Pancreas (tissue), 10 donors: ENCODE data around the gene IFNL2. TPM values are rescaled to one million over a fixed set of nuclear protein-coding genes. Genes with fewer than 3 reads are reported as not detected.

ENCODE experiments used
- ATAC-seq, 4 donors: fragments of 200-7000 bp; cut with Tn5 transposase; one replicate each; pipeline versions ENCODE4 v1.8.0 to v1.9.1; 2020; ENCODE audit warnings: mild to moderate bottlenecking in 4 of 4, moderate library complexity in 4 of 4
- DNase-seq, 6 donors: peaks; one replicate each; pipeline ENCODE4 v3.0.0-alpha.2; 2020
- FAIRE-seq: peaks from 2 replicates; lab custom pipeline; 2012; peaks lifted over from hg19 to GRCh38; lab: Jason Lieb, UNC
- H3K27ac ChIP-seq, 4 donors: fragments of 200-600 bp; sonication (generic); 1 replicate in 3 of 4; 2 replicates in 1 of 4; pipeline versions ENCODE4 v1.5.0 to v1.8.0; 2020
- H3K27me3 ChIP-seq, 4 donors: fragments of 200-600 bp; one replicate each; pipeline ENCODE4 v1.8.0; 2021
- H3K36me3 ChIP-seq, 3 donors: fragments of 200-600 bp; sonication (generic) in 1 of 3; one replicate each; pipeline versions ENCODE4 v1.5.0 to v1.8.0; 2020 to 2021
- H3K4me1 ChIP-seq, 3 donors: fragments of 200-600 bp; one replicate each; pipeline ENCODE4 v1.8.0; 2021
- H3K4me3 ChIP-seq, 4 donors: fragments of 200-600 bp; sonication (generic) in 2 of 4; one replicate each; pipeline versions ENCODE4 v1.5.0 to v1.8.0; 2020 to 2021
- H3K9me3 ChIP-seq, 4 donors: fragments of 200-600 bp; one replicate each; pipeline ENCODE4 v1.8.0; 2021
- WGBS, 2 donors: extraction: QIAGEN DNeasy Blood & Tissue Kit; methylation state at CpG; one replicate each; pipeline ENCODE4 v1.1.7; 2013; 5-methylcytosine and 5-hydroxymethylcytosine counted together
- intact Hi-C, 3 donors: fragments of 100-400 bp; cut with DNase I; formaldehyde crosslinking; loops; one replicate each; pipeline versions ENCODE4 v1.11.1 to v1.14.2; 2022
- polyA plus RNA-seq, 2 donors: library from polyadenylated mRNA; stranded (reverse); fragments of 200-250 nt; gene quantifications; one replicate each; pipeline ENCODE4 v1.2.3, GENCODE V29; 2013
- total RNA-seq, 6 donors: library from RNA; stranded (reverse); fragmentation: NEBNext Ultra II Directional in 4 of 6; extraction: Animal tissue kit (Norgen Biotek cat#: 25700) in 4 of 6; gene quantifications; one replicate each; pipeline versions ENCODE4 v1.2.1 to v1.2.4, GENCODE V29; 2021 to 2023
- TF ChIP-seq, protein P1 (sequence below), 4 donors: fragments of 200-600 bp; sonication (generic) in 3 of 4; IDR thresholded peaks; one replicate each; pipeline versions ENCODE4 v1.5.0 to v1.8.0; 2021; ENCODE audit warnings: antibody characterized with exemption in 4 of 4
- donor health status: healthy with polysubstance abuse.
- donor health status: DM: no; HTN: no; CAD: no; lungs with moderate emphysema.
- donor health status: DM: no; HTN: no; CAD: no.
- donor health status: control.
- donor health status: control.
- donor health status: Bipolar disorder and iron deficiency.
- donor health status: DM: yes; HTN: yes; CAD: no.
- donor health status: DM: no; HTN: no; CAD: no.
- donor health status: DM: no; HTN: no; CAD: no.
- donor health status: DM: yes; HTN: yes; CAD: no.

IFNL2 gene
- total and polyA plus RNA-seq, 8 donors, result not detected

DNA sequence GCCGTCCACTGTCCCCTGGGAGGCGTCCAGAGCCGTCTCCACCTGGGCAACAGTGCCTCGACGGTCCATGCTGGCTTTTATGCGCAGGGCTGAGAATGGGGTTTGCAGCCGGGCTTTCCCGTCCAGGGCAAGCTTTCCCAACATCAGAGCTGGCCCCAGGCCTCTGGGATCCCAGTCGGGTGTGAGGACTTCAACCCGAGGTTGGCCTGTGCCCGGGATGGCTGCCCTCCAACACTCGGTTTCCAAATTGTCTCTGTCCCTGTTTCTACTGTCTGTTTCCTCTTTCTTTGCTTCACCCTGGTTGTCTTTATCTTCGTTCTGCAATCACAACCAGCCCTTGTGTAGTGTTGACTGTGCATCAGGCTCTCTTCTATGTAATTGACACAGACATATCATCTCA is 19.4 kb upstream of the IFNL2 start, which contains the start of gene IFNL4:
Gene IFNL4, minus strand, starts transcription at position 51 of the 400 bp plus-strand sequence.
- ATAC-seq (no peak), DNase-seq (no peak), FAIRE-seq (no peak)
- Histone ChIP-seq H3K36me3 (no peaks in the 10 kb centered on the region), H3K27me3 (peaks cover 0 to 2% (median 0%) of the 10 kb centered on the region in 4 donors), H3K4me3 (peak within 1 kb of the TSS in 1 of 4 donors; percentile 26), H3K4me1 (no peaks in the 10 kb centered on the region), H3K27ac (no peak within 1 kb of the TSS), H3K9me3 (no peaks in the 10 kb centered on the region)
- intact Hi-C loops, result no loop called here
- TF ChIP-seq, protein P1, sequence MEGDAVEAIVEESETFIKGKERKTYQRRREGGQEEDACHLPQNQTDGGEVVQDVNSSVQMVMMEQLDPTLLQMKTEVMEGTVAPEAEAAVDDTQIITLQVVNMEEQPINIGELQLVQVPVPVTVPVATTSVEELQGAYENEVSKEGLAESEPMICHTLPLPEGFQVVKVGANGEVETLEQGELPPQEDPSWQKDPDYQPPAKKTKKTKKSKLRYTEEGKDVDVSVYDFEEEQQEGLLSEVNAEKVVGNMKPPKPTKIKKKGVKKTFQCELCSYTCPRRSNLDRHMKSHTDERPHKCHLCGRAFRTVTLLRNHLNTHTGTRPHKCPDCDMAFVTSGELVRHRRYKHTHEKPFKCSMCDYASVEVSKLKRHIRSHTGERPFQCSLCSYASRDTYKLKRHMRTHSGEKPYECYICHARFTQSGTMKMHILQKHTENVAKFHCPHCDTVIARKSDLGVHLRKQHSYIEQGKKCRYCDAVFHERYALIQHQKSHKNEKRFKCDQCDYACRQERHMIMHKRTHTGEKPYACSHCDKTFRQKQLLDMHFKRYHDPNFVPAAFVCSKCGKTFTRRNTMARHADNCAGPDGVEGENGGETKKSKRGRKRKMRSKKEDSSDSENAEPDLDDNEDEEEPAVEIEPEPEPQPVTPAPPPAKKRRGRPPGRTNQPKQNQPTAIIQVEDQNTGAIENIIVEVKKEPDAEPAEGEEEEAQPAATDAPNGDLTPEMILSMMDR (IDR thresholded peaks at IDR 0.05), result no peak
- WGBS, 2 donors, result 78 to 80% methylated on average over 11 to 13 of the region's 13 CpGs

DNA sequence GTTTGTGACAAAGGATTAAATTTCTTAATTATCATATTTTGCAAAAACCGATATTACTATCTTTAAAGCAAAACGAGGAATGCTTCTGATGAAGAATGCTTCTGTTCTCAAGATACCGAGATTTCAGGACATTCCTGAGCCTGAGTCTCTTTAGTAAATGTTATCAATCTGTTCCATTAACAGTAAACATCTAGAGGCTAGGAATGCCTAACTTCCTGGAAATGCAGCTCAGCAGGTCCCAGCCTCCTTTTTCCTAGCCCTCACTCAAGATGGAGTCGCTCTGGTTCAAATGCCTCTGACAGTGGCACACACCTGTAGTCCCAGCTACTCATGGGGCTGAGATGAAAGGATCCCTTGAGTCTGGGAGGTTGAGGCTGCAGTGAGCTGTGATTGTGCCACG is 17.1 kb upstream of the IFNL2 start:
- Histone ChIP-seq H3K4me3 (no peak overlapping the region), H3K27ac (no peak overlapping the region), H3K36me3 (no peaks in the 10 kb centered on the region), H3K4me1 (no peaks in the 10 kb centered on the region), H3K27me3 (peaks cover 0 to 2% (median 0%) of the 10 kb centered on the region in 4 donors), H3K9me3 (no peaks in the 10 kb centered on the region)
- DNase-seq (no peak), FAIRE-seq (no peak), ATAC-seq (no peak)
- intact Hi-C loops, result no loop called here
- WGBS, 2 donors, result 80 to 89% methylated on average over 5 of the region's 5 CpGs
- TF ChIP-seq, protein P1 (IDR thresholded peaks at IDR 0.05), result no peak

DNA sequence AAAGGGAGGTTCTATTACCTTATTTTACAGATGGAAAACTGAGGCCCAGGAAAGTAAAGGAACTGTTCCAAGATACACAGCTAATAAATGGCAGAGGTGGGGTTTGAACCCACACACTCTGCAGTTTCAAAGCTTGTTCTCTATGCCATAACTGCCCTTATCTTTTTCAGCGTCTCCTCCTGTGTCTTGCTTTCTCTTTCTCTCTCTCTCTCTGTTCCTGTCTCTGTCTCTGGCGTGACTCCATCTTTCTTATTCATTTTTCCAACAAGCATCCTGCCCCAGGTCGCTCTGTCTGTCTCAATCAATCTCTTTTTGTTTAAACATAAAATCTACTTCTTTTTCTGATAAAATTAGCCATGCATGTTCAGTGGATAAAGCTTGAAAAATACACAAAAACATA is 16.4 kb upstream of the IFNL2 start:
- 60 to 61% methylated on average over 3 of the region's 3 CpGs for WGBS, 2 donors
- Histone ChIP-seq H3K36me3 (no peaks in the 10 kb centered on the region), H3K27me3 (peaks cover 0 to 2% (median 0%) of the 10 kb centered on the region in 4 donors), H3K4me1 (no peaks in the 10 kb centered on the region), H3K4me3 (no peak overlapping the region), H3K27ac (no peak overlapping the region), H3K9me3 (no peaks in the 10 kb centered on the region)
- FAIRE-seq, result no peak
- TF ChIP-seq, protein P1 (IDR thresholded peaks at IDR 0.05), result no peak
- intact Hi-C loops, result no loop called here
- no peak for DNase-seq
- ATAC-seq, result no peak

DNA sequence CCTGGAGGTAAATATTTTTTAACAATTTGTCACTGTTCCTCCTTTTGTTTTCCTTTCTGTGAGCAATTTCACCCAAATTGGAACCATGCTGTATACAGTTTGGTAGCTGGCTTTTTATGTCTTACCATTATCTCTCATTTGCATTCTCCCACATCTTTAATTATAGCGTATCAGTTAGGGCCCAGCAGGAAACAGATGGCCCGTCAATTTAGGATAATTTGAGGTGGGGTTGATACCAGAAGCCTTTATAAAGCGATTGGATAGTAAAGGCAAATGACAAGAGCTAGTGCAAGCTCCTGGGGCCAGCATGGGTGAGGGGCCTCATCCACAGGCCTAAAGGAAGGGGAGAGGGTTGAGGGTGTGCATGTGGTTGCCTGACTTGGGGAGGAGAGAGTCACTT is 15.7 kb upstream of the IFNL2 start:
- ATAC-seq (no peak), FAIRE-seq (no peak), DNase-seq (no peak)
- Histone ChIP-seq H3K27ac (no peak overlapping the region), H3K4me3 (no peak overlapping the region), H3K4me1 (no peaks in the 10 kb centered on the region), H3K9me3 (no peaks in the 10 kb centered on the region), H3K36me3 (no peaks in the 10 kb centered on the region), H3K27me3 (peaks cover 0 to 2% (median 0%) of the 10 kb centered on the region in 4 donors)
- intact Hi-C loops, result no loop called here
- TF ChIP-seq, protein P1 (IDR thresholded peaks at IDR 0.05), result no peak
- 82 to 88% methylated on average over 3 of the region's 3 CpGs for WGBS, 2 donors

DNA sequence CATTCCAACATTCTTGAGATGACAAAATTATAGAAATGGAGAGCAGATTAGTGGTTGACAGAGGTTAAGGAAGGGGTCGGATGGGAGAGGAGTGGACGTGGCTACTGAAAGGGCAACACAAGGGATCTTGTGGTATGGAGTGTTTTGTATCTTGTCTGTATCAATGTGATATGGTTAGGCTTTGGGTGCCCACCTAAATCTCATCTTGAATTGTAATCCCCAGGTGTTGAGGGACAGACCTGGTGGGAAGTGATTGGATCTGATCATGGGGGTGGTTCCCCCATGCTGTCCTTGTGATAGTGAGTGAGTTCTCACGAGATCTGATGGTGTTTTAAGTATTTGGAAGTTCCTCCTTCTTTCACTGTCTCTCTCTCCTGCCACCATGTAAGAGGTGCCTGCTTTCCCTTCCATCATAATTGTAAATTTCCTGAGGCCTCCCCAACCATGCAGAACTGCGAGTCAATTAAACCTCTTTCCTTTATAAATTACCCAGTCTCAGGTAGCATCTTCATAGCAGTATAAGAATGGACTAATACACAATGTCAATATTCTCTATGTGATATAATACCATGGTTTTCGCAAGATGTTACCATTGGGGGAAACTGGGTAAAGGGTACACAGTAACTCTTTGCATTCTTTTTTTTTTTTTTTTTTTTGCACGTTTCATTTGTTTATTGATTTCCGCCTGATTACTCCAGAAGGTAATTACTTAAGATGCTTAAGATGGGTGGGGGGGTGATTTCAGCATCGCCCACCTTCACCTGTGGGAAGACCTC is 14.6 kb upstream of the IFNL2 start:
- WGBS, 2 donors, result 84 to 89% methylated on average over 8 of the region's 8 CpGs
- H3K9me3 ChIP-seq, result no peaks in the 10 kb centered on the region
- H3K4me1 ChIP-seq, result no peaks in the 10 kb centered on the region
- H3K27me3 ChIP-seq, result no peaks in the 10 kb centered on the region
- no peak overlapping the region for H3K4me3 ChIP-seq
- no peak for ATAC-seq
- DNase-seq, result no peak
- H3K36me3 ChIP-seq, result no peaks in the 10 kb centered on the region
- FAIRE-seq, result no peak
- intact Hi-C loops, result no loop called here
- H3K27ac ChIP-seq, result no peak overlapping the region
- TF ChIP-seq, protein P1 (IDR thresholded peaks at IDR 0.05), result no peak
